Activated CD4-positive, alpha-beta T cell treated with anti-CD3 and anti-CD28 coated beads, Interleukin-2, amount 10 ng/mL, durations not matched to agents 7 days and 5 days (primary cell): ENCODE results near the gene SCUBE2. TPM values are rescaled to one million over a fixed set of nuclear protein-coding genes. Genes with fewer than 3 reads are reported as not detected.
A peak's percentile ranks its signal among the peaks of the same experiment; 100 is the strongest.
"Not testable (repeated sequence)": the region's sequence is repeated elsewhere in the genome, so short reads cannot be mapped to it uniquely, and the experiment has no call there.

Experiments
- CTCF ChIA-PET: fragments of 350-600 bp; sonication (Branson Sonifier 250); formaldehyde crosslinking; loops from one replicate; lab custom pipeline; 2021; ENCODE audit warnings: antibody characterized with exemption; lab: Charles Lee
- POLR2A ChIA-PET: fragments of 350-600 bp; sonication (Branson Sonifier 250); formaldehyde crosslinking; loops from one replicate; lab custom pipeline; 2021; ENCODE audit warnings: antibody characterized with exemption; lab: Charles Lee
- DNase-seq: peaks from one replicate; pipeline ENCODE4 v3.0.0-alpha.2; 2020
- H3K27ac Mint-ChIP-seq: one replicate; pipeline ENCODE4 v1.8.0; 2021; ENCODE audit warnings: mild to moderate bottlenecking, moderate library complexity, mixed read lengths
- H3K27me3 Mint-ChIP-seq: one replicate; pipeline ENCODE4 v1.8.0; 2021; ENCODE audit warnings: mixed read lengths
- H3K36me3 Mint-ChIP-seq: one replicate; pipeline ENCODE4 v1.8.0; 2021; ENCODE audit warnings: low read depth, mixed read lengths
- H3K4me1 Mint-ChIP-seq: one replicate; pipeline ENCODE4 v1.8.0; 2021; ENCODE audit warnings: mixed read lengths
- H3K4me3 Mint-ChIP-seq: one replicate; pipeline ENCODE4 v1.8.0; 2021; ENCODE audit warnings: mild to moderate bottlenecking, moderate library complexity, mixed read lengths
- H3K9me3 Mint-ChIP-seq: one replicate; pipeline ENCODE4 v1.8.0; 2021; ENCODE audit warnings: mixed read lengths
- total RNA-seq, 2 experiments: library from RNA; stranded (reverse); gene quantifications; one replicate each; pipeline ENCODE4 v1.2.3, GENCODE V29; 2021

SCUBE2 gene
- total RNA-seq, 2 experiments from 2014 or later = 0.35 to 0.55 TPM

GRCh38 chr11:9005087-9005486, 86.3 kb downstream of the SCUBE2 start:
- H3K4me3 Mint-ChIP-seq = peak overlapping the region; percentile 34
- H3K36me3 Mint-ChIP-seq = no peaks in the 10 kb centered on the region
- H3K9me3 Mint-ChIP-seq = peaks cover under 1% of the 10 kb centered on the region
- H3K27me3 Mint-ChIP-seq = peaks cover 63% of the 10 kb centered on the region
- DNase-seq = no peak
- POLR2A ChIA-PET = no interaction called here
- H3K4me1 Mint-ChIP-seq = peaks cover 22% of the 10 kb centered on the region
- no peak overlapping the region for H3K27ac Mint-ChIP-seq
- CTCF ChIA-PET = interaction anchor here (1.0 to 2.3 kb wide), 3 partner anchors 9 to 133 kb away, joined by 3 to 14 read pairs (median 3); no protein-coding TSS in a partner anchor

- ChIA-PET POLR2A (no interaction called here), CTCF (interaction anchor here (0.9 to 1.0 kb wide), 2 partner anchors 10 to 11 kb away, joined by 3 read pairs; no protein-coding TSS in a partner anchor)
- Mint-ChIP-seq H3K36me3 (no peaks in the 10 kb centered on the region), H3K4me1 (peaks cover 22% of the 10 kb centered on the region), H3K27ac (no peak overlapping the region), H3K4me3 (peak overlapping the region; percentile 34), H3K9me3 (no peaks in the 10 kb centered on the region), H3K27me3 (peaks cover 60% of the 10 kb centered on the region)
- DNase-seq = no peak
Measured at GRCh38 chr11:9004183-9004926, 87.0 kb downstream of the SCUBE2 start.

GRCh38 chr11:9003573-9004182, 87.7 kb downstream of the SCUBE2 start, which contains the start of gene NRIP3:
TSS of gene NRIP3 (minus strand) at chr11:9004001. CDS start at chr11:9003935, 66 bp downstream.
- peak within 1 kb of the TSS; percentile 69 for H3K4me3 Mint-ChIP-seq
- peaks cover 22% of the 10 kb centered on the region for H3K4me1 Mint-ChIP-seq
- H3K27me3 Mint-ChIP-seq = peaks cover 62% of the 10 kb centered on the region
- H3K27ac Mint-ChIP-seq = no peak within 1 kb of the TSS
- no peaks in the 10 kb centered on the region for H3K9me3 Mint-ChIP-seq
- H3K36me3 Mint-ChIP-seq = no peaks in the 10 kb centered on the region
- ChIA-PET CTCF (interaction anchor here (0.5 to 1.3 kb wide), 5 partner anchors 11 to 494 kb away, joined by 3 to 5 read pairs (median 3); no protein-coding TSS in a partner anchor), POLR2A (no interaction called here)
- peak; percentile 78 for DNase-seq

GRCh38 chr11:9002920-9003572, 88.4 kb downstream of the SCUBE2 start:
- no peaks in the 10 kb centered on the region for H3K36me3 Mint-ChIP-seq
- no peak for DNase-seq
- H3K27ac Mint-ChIP-seq = no peak overlapping the region
- H3K9me3 Mint-ChIP-seq = no peaks in the 10 kb centered on the region
- peak overlapping the region; percentile 69 for H3K4me3 Mint-ChIP-seq
- CTCF ChIA-PET = interaction anchor here (0.5 to 1.3 kb wide), 6 partner anchors 10 to 494 kb away, joined by 3 to 5 read pairs (median 3); no protein-coding TSS in a partner anchor
- peaks cover 56% of the 10 kb centered on the region for H3K27me3 Mint-ChIP-seq
- POLR2A ChIA-PET = no interaction called here
- H3K4me1 Mint-ChIP-seq = peaks cover 22% of the 10 kb centered on the region

GRCh38 chr11:9001736-9002135, 89.7 kb downstream of the SCUBE2 start:
- CTCF ChIA-PET = no interaction called here
- Mint-ChIP-seq H3K36me3 (no peaks in the 10 kb centered on the region), H3K9me3 (no peaks in the 10 kb centered on the region), H3K4me1 (peaks cover 22% of the 10 kb centered on the region), H3K27me3 (peaks cover 44% of the 10 kb centered on the region), H3K27ac (no peak overlapping the region), H3K4me3 (no peak overlapping the region)
- POLR2A ChIA-PET = no interaction called here
- peak; percentile 33 for DNase-seq

- H3K4me1 Mint-ChIP-seq = peaks cover 12% of the 10 kb centered on the region
- H3K27me3 Mint-ChIP-seq = peaks cover 25% of the 10 kb centered on the region
- no peaks in the 10 kb centered on the region for H3K9me3 Mint-ChIP-seq
- H3K36me3 Mint-ChIP-seq = no peaks in the 10 kb centered on the region
- no peak overlapping the region for H3K27ac Mint-ChIP-seq
- POLR2A ChIA-PET = no interaction called here
- CTCF ChIA-PET = interaction anchor here (1.0 to 1.4 kb wide), 2 partner anchors 11 to 18 kb away, joined by 3 to 4 read pairs; no protein-coding TSS in a partner anchor
- no peak for DNase-seq
- H3K4me3 Mint-ChIP-seq = no peak overlapping the region
Measured at GRCh38 chr11:8998017-8998416, 93.4 kb downstream of the SCUBE2 start.

- Mint-ChIP-seq H3K4me1 (peaks cover 8% of the 10 kb centered on the region), H3K9me3 (no peaks in the 10 kb centered on the region), H3K4me3 (no peak overlapping the region), H3K27me3 (peaks cover 24% of the 10 kb centered on the region), H3K36me3 (no peaks in the 10 kb centered on the region), H3K27ac (no peak overlapping the region)
- ChIA-PET CTCF (interaction anchor here (1.0 to 1.4 kb wide), 2 partner anchors 10 to 18 kb away, joined by 3 to 4 read pairs; no protein-coding TSS in a partner anchor), POLR2A (no interaction called here)
- DNase-seq = no peak
Measured at GRCh38 chr11:8997451-8997850, 93.9 kb downstream of the SCUBE2 start.

- no peak for DNase-seq
- Mint-ChIP-seq H3K36me3 (no peaks in the 10 kb centered on the region), H3K4me1 (peaks cover 7% of the 10 kb centered on the region), H3K4me3 (no peak overlapping the region), H3K27me3 (peaks cover 21% of the 10 kb centered on the region), H3K9me3 (no peaks in the 10 kb centered on the region), H3K27ac (no peak overlapping the region)
- POLR2A ChIA-PET = no interaction called here
- CTCF ChIA-PET = interaction anchor here (1.2 kb wide), 1 partner anchor 40 kb away, joined by 3 read pairs; no protein-coding TSS in a partner anchor
Measured at GRCh38 chr11:8989453-8989852, 101.9 kb downstream of the SCUBE2 start.

GRCh38 chr11:8988329-8989234, 102.8 kb downstream of the SCUBE2 start:
- H3K36me3 Mint-ChIP-seq = no peaks in the 10 kb centered on the region
- H3K27ac Mint-ChIP-seq = no peak overlapping the region
- H3K27me3 Mint-ChIP-seq = peaks cover 19% of the 10 kb centered on the region
- H3K9me3 Mint-ChIP-seq = no peaks in the 10 kb centered on the region
- peaks cover 7% of the 10 kb centered on the region for H3K4me1 Mint-ChIP-seq
- no peak for DNase-seq
- CTCF ChIA-PET = interaction anchor here (1.1 to 1.2 kb wide), 2 partner anchors 41 to 149 kb away, joined by 3 to 4 read pairs; no protein-coding TSS in a partner anchor
- POLR2A ChIA-PET = no interaction called here
- no peak overlapping the region for H3K4me3 Mint-ChIP-seq

- Mint-ChIP-seq H3K4me3 (no peak overlapping the region), H3K27me3 (peaks cover 14% of the 10 kb centered on the region), H3K9me3 (no peaks in the 10 kb centered on the region), H3K27ac (no peak overlapping the region), H3K4me1 (peaks cover 7% of the 10 kb centered on the region), H3K36me3 (no peaks in the 10 kb centered on the region)
- CTCF ChIA-PET = interaction anchor here (0.9 to 1.2 kb wide), 3 partner anchors 10 to 150 kb away, joined by 3 to 4 read pairs (median 4); no protein-coding TSS in a partner anchor
- peak; percentile 33 for DNase-seq
- POLR2A ChIA-PET = no interaction called here
Measured at GRCh38 chr11:8987446-8987845, 104.0 kb downstream of the SCUBE2 start.

GRCh38 chr11:8986772-8987171, 104.6 kb downstream of the SCUBE2 start:
- H3K4me3 Mint-ChIP-seq, H3K9me3 Mint-ChIP-seq, H3K27ac Mint-ChIP-seq, POLR2A ChIA-PET, DNase-seq, H3K4me1 Mint-ChIP-seq, H3K36me3 Mint-ChIP-seq: not testable (repeated sequence)
- CTCF ChIA-PET = interaction anchor here (0.7 to 1.2 kb wide), 3 partner anchors 10 to 170 kb away, joined by 3 to 4 read pairs (median 3); no protein-coding TSS in a partner anchor
- peaks cover 12% of the 10 kb centered on the region for H3K27me3 Mint-ChIP-seq
